ENCODE results near the gene SLC15A4. TPM values are rescaled to one million over a fixed set of nuclear protein-coding genes. Genes with fewer than 3 reads are reported as not detected.

SLC15A4 gene
- polyA plus RNA-seq, 1 of the 3 experiments (the other 2 are of a cell fraction): 14.5 TPM

GRCh38 chr12:128829861-128830504, 6.2 kb upstream of the SLC15A4 start:
- no peaks in the 10 kb centered on the region for H3K27me3 ChIP-seq (ENCODE audit: insufficient read depth)
- H4K20me1 ChIP-seq (ENCODE audit: insufficient read depth): no peaks in the 10 kb centered on the region
- H3K9ac ChIP-seq: no peak overlapping the region
- H3K4me2 ChIP-seq: no peak overlapping the region
- CTCF ChIA-PET: no interaction called here
- no peak for TF ChIP-seq ELF1 (IDR thresholded peaks at IDR 0.05)
- no peak for TF ChIP-seq CHD2 (IDR thresholded peaks at IDR 0.05; ENCODE audit: low read length, partially characterized antibody)
- no peak for TF ChIP-seq RXRA (IDR thresholded peaks at IDR 0.05; ENCODE audit: borderline replicate concordance, low read depth)
- TF ChIP-seq CTCF (IDR thresholded peaks at IDR 0.05): no peak
- no peak for TF ChIP-seq MEF2A (IDR thresholded peaks at IDR 0.05; ENCODE audit: borderline replicate concordance, low read depth)
- no peak for TF ChIP-seq REST (IDR thresholded peaks at IDR 0.05; ENCODE audit: low read depth, low read length)
- TF ChIP-seq FOSL2 (IDR thresholded peaks at IDR 0.05; ENCODE audit: borderline replicate concordance, low read depth): no peak
- TF ChIP-seq JUND (IDR thresholded peaks at IDR 0.05): no peak
- no peak for TF ChIP-seq SMC3 (IDR thresholded peaks at IDR 0.05; ENCODE audit: low read depth, low read length)
- no peak for TF ChIP-seq GABPA (IDR thresholded peaks at IDR 0.05; ENCODE audit: low read depth)
- TF ChIP-seq TCF12 (IDR thresholded peaks at IDR 0.05): no peak
- TF ChIP-seq NRF1 (IDR thresholded peaks at IDR 0.05; ENCODE audit: low read depth, low read length): no peak
- TF ChIP-seq SIN3A (IDR thresholded peaks at IDR 0.05; ENCODE audit: borderline replicate concordance, low read depth, low read length): no peak
- TF ChIP-seq RFX5 (IDR thresholded peaks at IDR 0.05; ENCODE audit: low read length): no peak
- TF ChIP-seq TEAD4 (IDR thresholded peaks at IDR 0.05; ENCODE audit: borderline replicate concordance, insufficient read depth): no peak
- no peak for TF ChIP-seq ZBTB33 (IDR thresholded peaks at IDR 0.05; ENCODE audit: borderline replicate concordance, low read depth)
- no peak for TF ChIP-seq NFIC (IDR thresholded peaks at IDR 0.05; ENCODE audit: borderline replicate concordance)
- TF ChIP-seq RCOR1 (IDR thresholded peaks at IDR 0.05; ENCODE audit: low read length): no peak
- no peak for TF ChIP-seq MXI1 (IDR thresholded peaks at IDR 0.05; ENCODE audit: low read depth, low read length)
- no peak for TF ChIP-seq USF2 (IDR thresholded peaks at IDR 0.05; ENCODE audit: borderline replicate concordance, low read depth, low read length)
- H3F3A ChIP-seq (replicated peaks; ENCODE audit: insufficient read depth): no peaks in the 10 kb centered on the region
- H3K9me3 ChIP-seq: no peaks in the 10 kb centered on the region
- DNase-seq: no peak
- no peaks in the 10 kb centered on the region for H3K79me2 ChIP-seq (ENCODE audit: insufficient read depth)
- H3K36me3 ChIP-seq (replicated peaks in 1 of 2; ENCODE audit: control insufficient read depth in 1 of 2, insufficient read depth in 2 of 2, low read length in 1 of 2): no peaks in the 10 kb centered on the region
- no peak overlapping the region for H2AFZ ChIP-seq (ENCODE audit: low read depth)
- no peak overlapping the region for H3K27ac ChIP-seq (ENCODE audit: low read depth in 2 of 2, low read length in 1 of 2)
- H3K4me1 ChIP-seq (ENCODE audit: control insufficient read depth in 1 of 2, insufficient read depth in 2 of 2, low read depth in 1 of 2, low read length in 1 of 2): no peaks in the 10 kb centered on the region; a peak in 1 of 4 replicates
- WGBS (ENCODE audit: low lambda C conversion rate): 54% methylated on average over 8 of the region's 8 CpGs
- no peaks in the 10 kb centered on the region for H3K9me2 ChIP-seq
- no peak overlapping the region for H3K4me3 ChIP-seq (ENCODE audit: low read depth in 2 of 2, low read length in 1 of 2)
- POLR2A ChIA-PET: no interaction called here

All from SK-N-SH (cell line).